HG02588 (cell line): ENCODE data around the gene CDYL2.
A peak's percentile ranks its signal among the peaks of the same experiment; 100 is the strongest.

Source experiments
- ATAC-seq: cut with Tn5 transposase; IDR thresholded peaks from one replicate; pipeline ENCODE4 v1.9.1; 2021; ENCODE audit warnings: mild to moderate bottlenecking, moderate library complexity; ENCODE audit not compliant: unreplicated experiment

The CDYL2 gene

GRCh38 chr16:80631581-80631980 is 172.8 kb downstream of the CDYL2 start:
- ATAC-seq: no peak

- no peak for ATAC-seq
These were observed 176.1 kb downstream of the CDYL2 start for GRCh38 chr16:80628254-80628653.

GRCh38 chr16:80627108-80627507 is 177.3 kb downstream of the CDYL2 start:
- ATAC-seq: peak; percentile 71

GRCh38 chr16:80623376-80623775 is 181.0 kb downstream of the CDYL2 start:
- no peak for ATAC-seq

GRCh38 chr16:80622007-80622406 is 182.4 kb downstream of the CDYL2 start:
- ATAC-seq: no peak

- ATAC-seq: no peak
These were observed 183.4 kb downstream of the CDYL2 start for GRCh38 chr16:80620736-80621605.

GRCh38 chr16:80619824-80620223 is 184.6 kb downstream of the CDYL2 start:
- ATAC-seq: no peak

- ATAC-seq: no peak
These were observed 185.3 kb downstream of the CDYL2 start for GRCh38 chr16:80618862-80619648.

GRCh38 chr16:80616362-80616761 is 188.0 kb downstream of the CDYL2 start:
- ATAC-seq: no peak

GRCh38 chr16:80615735-80616134 is 188.7 kb downstream of the CDYL2 start:
- ATAC-seq: no peak

GRCh38 chr16:80614908-80615671 is 189.3 kb downstream of the CDYL2 start:
- ATAC-seq: no peak

- ATAC-seq: no peak
These were observed 191.9 kb downstream of the CDYL2 start for GRCh38 chr16:80612461-80613017.

GRCh38 chr16:80611930-80612327 is 192.5 kb downstream of the CDYL2 start:
- ATAC-seq: no peak

GRCh38 chr16:80611171-80611929 is 193.0 kb downstream of the CDYL2 start:
- ATAC-seq: no peak

GRCh38 chr16:80610481-80611156 is 193.8 kb downstream of the CDYL2 start:
- ATAC-seq: no peak

- ATAC-seq: no peak
These were observed 195.5 kb downstream of the CDYL2 start for GRCh38 chr16:80608946-80609345.

GRCh38 chr16:80607204-80607603 is 197.2 kb downstream of the CDYL2 start:
- ATAC-seq: no peak

- no peak for ATAC-seq
These were observed 198.1 kb downstream of the CDYL2 start for GRCh38 chr16:80606221-80606766.

GRCh38 chr16:80604600-80605355 is 199.6 kb downstream of the CDYL2 start:
- ATAC-seq: no peak
